Stimulated activated naive B cell treated with anti-CD40 and anti-IgM and Interleukin-4, amounts not matched to agents 10 μg/mL and 1 μg/mL and 100 μg/mL, for 72 hours (primary cell): Measurements from ENCODE around the gene ZBTB47.

Experiments used
- ATAC-seq, 2 donors: fragments of 150-1000 bp; cut with Tn5 transposase; replicated peaks; 2 replicates each; pipeline ENCODE4 v1.10.0; 2021; ENCODE audit warnings: moderate library complexity in 1 of 2
- DNase-seq: peaks from one replicate; pipeline ENCODE4 v3.0.0; 2021
- H3K27ac Mint-ChIP-seq: one replicate; pipeline ENCODE4 v1.8.0; 2022; ENCODE audit warnings: mild to moderate bottlenecking, mixed read lengths
- H3K27me3 Mint-ChIP-seq, 2 donors: one replicate each; pipeline ENCODE4 v1.8.0; 2022; ENCODE audit warnings: mixed read lengths in 2 of 2
- H3K36me3 Mint-ChIP-seq, 2 donors: one replicate each; pipeline ENCODE4 v1.8.0; 2022; ENCODE audit warnings: mixed read lengths in 2 of 2, mild to moderate bottlenecking in 1 of 2
- H3K4me1 Mint-ChIP-seq, 2 donors: one replicate each; pipeline ENCODE4 v1.8.0; 2022; ENCODE audit warnings: mixed read lengths in 2 of 2, mild to moderate bottlenecking in 1 of 2
- H3K4me3 Mint-ChIP-seq, 2 donors: one replicate each; pipeline ENCODE4 v1.8.0; 2022; ENCODE audit warnings: mild to moderate bottlenecking in 2 of 2, mixed read lengths in 2 of 2, moderate library complexity in 1 of 2
- H3K9me3 Mint-ChIP-seq, 2 donors: one replicate each; pipeline ENCODE4 v1.8.0; 2022; ENCODE audit warnings: mixed read lengths in 2 of 2, mild to moderate bottlenecking in 1 of 2

The ZBTB47 gene

GRCh38 chr3:42701371-42702065 is 48.0 kb downstream of the ZBTB47 start:
- peak; percentile 60 to 66 for ATAC-seq
- no peaks in the 10 kb centered on the region for H3K9me3 Mint-ChIP-seq
- peaks cover 20 to 30% of the 10 kb centered on the region in 2 donors for H3K27me3 Mint-ChIP-seq
- H3K4me3 Mint-ChIP-seq = no peak overlapping the region
- no peak for DNase-seq
- H3K27ac Mint-ChIP-seq = no peak overlapping the region
- peaks cover 0 to 6% of the 10 kb centered on the region in 2 donors for H3K4me1 Mint-ChIP-seq
- H3K36me3 Mint-ChIP-seq = no peaks in the 10 kb centered on the region

- H3K4me1 Mint-ChIP-seq = peaks cover 0 to 6% of the 10 kb centered on the region in 2 donors
- no peaks in the 10 kb centered on the region for H3K9me3 Mint-ChIP-seq
- no peak for ATAC-seq
- H3K36me3 Mint-ChIP-seq = no peaks in the 10 kb centered on the region
- H3K27ac Mint-ChIP-seq = no peak within 1 kb of the TSS
- no peak within 1 kb of the TSS for H3K4me3 Mint-ChIP-seq
- no peak for DNase-seq
- H3K27me3 Mint-ChIP-seq = peaks cover 25 to 34% of the 10 kb centered on the region in 2 donors
Measured at GRCh38 chr3:42702066-42702951, 48.8 kb downstream of the ZBTB47 start, which contains the start of gene HHATL. Gene HHATL (minus strand): TSS chr3:42702798. CDS start chr3:42700826, 1,972 bp downstream.

DNA sequence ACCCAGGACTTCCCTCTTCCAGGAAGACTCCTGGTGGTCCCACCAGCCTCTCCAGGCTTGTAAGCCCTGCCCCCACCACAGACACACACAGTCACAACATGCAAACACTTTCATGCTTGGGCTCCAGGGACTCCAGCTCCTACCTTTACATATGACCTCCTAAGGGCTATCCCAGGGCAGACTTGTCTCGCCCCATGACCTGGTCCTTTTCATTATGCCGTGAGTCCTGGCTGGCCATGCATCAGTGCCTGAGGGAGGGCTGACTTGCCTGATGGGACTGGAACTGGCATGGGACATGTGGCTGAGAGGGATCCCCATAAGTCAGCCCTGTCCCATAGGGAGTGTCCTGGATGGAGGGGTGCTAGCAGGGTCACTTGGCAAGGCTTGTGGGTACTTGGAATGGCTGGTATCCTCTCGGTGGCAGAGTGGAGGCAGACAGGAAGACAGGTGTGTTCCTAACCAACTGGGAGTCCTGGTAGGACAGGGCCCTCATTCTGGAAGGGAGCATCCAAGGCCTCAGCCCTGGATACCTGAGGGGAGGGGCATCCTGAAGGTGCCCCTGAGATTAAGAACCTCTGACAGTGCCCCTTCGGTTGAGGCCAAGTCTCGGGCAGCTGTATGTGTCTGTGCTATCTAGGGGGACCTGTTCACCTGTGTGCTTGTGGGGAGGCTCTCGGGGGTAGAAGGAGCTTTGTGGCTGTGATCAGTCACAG is 49.6 kb downstream of the ZBTB47 start:
- H3K9me3 Mint-ChIP-seq = no peaks in the 10 kb centered on the region
- no peak overlapping the region for H3K27ac Mint-ChIP-seq
- no peak overlapping the region for H3K4me3 Mint-ChIP-seq
- peaks cover 0 to 6% of the 10 kb centered on the region in 2 donors for H3K4me1 Mint-ChIP-seq
- DNase-seq = no peak
- H3K27me3 Mint-ChIP-seq = peaks cover 30 to 38% of the 10 kb centered on the region in 2 donors
- no peak for ATAC-seq
- H3K36me3 Mint-ChIP-seq = no peaks in the 10 kb centered on the region

GRCh38 chr3:42703695-42704025 is 50.2 kb downstream of the ZBTB47 start:
- H3K4me1 Mint-ChIP-seq = peaks cover 0 to 6% of the 10 kb centered on the region in 2 donors
- no peaks in the 10 kb centered on the region for H3K36me3 Mint-ChIP-seq
- H3K27ac Mint-ChIP-seq = no peak overlapping the region
- DNase-seq (no peak), ATAC-seq (no peak)
- no peaks in the 10 kb centered on the region for H3K9me3 Mint-ChIP-seq
- peaks cover 30 to 38% of the 10 kb centered on the region in 2 donors for H3K27me3 Mint-ChIP-seq
- H3K4me3 Mint-ChIP-seq = no peak overlapping the region

GRCh38 chr3:42704136-42704841 is 50.8 kb downstream of the ZBTB47 start:
- H3K36me3 Mint-ChIP-seq = no peaks in the 10 kb centered on the region
- H3K27ac Mint-ChIP-seq = no peak overlapping the region
- H3K27me3 Mint-ChIP-seq = peaks cover 30 to 43% of the 10 kb centered on the region in 2 donors
- ATAC-seq = no peak
- no peaks in the 10 kb centered on the region for H3K9me3 Mint-ChIP-seq
- DNase-seq = no peak
- no peak overlapping the region for H3K4me3 Mint-ChIP-seq
- peaks cover 0 to 6% of the 10 kb centered on the region in 2 donors for H3K4me1 Mint-ChIP-seq

- H3K4me1 Mint-ChIP-seq = peaks cover 0 to 6% of the 10 kb centered on the region in 2 donors
- no peaks in the 10 kb centered on the region for H3K36me3 Mint-ChIP-seq
- no peak for ATAC-seq
- H3K27me3 Mint-ChIP-seq = peaks cover 24 to 40% of the 10 kb centered on the region in 2 donors
- H3K4me3 Mint-ChIP-seq = no peak overlapping the region
- DNase-seq = no peak
- H3K9me3 Mint-ChIP-seq = no peaks in the 10 kb centered on the region
- H3K27ac Mint-ChIP-seq = no peak overlapping the region
Measured at GRCh38 chr3:42705058-42705767, 51.7 kb downstream of the ZBTB47 start.

- no peak overlapping the region for H3K27ac Mint-ChIP-seq
- no peaks in the 10 kb centered on the region for H3K9me3 Mint-ChIP-seq
- no peak for DNase-seq
- H3K4me1 Mint-ChIP-seq = peaks cover 0 to 5% of the 10 kb centered on the region in 2 donors
- H3K27me3 Mint-ChIP-seq = peaks cover 18 to 36% of the 10 kb centered on the region in 2 donors
- no peak overlapping the region for H3K4me3 Mint-ChIP-seq
- no peak for ATAC-seq
- H3K36me3 Mint-ChIP-seq = no peaks in the 10 kb centered on the region
Measured at GRCh38 chr3:42705962-42706585, 52.6 kb downstream of the ZBTB47 start.

DNA sequence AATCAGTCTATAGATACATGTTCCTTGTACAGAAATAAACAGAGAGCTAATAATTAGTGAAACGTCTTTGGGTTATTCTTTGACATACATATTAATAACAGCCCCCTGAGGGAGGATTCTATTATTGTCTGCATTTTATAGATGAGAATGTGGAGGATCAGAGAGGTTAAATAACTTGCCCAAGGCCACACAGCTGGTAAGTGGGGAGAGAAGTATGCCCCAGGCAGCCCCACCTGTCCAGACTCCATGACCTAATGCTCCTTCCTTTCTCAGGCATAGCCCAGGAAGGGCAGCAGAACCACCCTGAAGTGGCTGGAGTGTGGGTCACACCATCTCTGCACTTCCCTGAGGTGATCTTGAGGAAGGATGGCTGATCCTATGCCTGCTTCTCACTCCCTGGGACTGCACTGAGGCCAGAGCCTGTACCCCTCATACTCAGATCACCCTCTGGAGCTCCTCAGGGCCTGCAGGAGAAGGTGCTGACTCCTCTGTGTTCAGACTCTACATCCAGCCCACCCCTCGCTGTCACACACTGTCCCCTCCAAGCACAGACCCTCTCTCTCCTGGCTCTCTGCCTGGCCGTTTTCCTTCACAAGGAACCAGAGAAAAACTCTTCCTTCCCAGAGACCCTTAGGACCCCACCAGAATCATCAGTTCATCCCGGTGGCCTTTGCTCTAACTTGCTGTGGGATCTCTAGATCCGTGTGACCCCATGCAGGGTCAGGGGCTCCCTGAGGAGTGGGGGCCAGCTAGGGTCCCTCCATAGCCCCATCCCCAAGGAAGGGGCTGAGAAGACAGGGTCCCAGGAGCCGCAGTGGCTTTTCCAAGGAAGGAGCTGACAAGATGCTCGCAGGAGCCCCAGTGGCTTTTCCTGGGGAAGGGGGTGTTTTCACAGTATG is 53.5 kb downstream of the ZBTB47 start:
- Mint-ChIP-seq H3K4me1 (no peaks in the 10 kb centered on the region), H3K4me3 (no peak overlapping the region), H3K27me3 (peaks cover 10 to 30% of the 10 kb centered on the region in 2 donors), H3K36me3 (no peaks in the 10 kb centered on the region), H3K9me3 (no peaks in the 10 kb centered on the region), H3K27ac (no peak overlapping the region)
- no peak for ATAC-seq
- DNase-seq = no peak

DNA sequence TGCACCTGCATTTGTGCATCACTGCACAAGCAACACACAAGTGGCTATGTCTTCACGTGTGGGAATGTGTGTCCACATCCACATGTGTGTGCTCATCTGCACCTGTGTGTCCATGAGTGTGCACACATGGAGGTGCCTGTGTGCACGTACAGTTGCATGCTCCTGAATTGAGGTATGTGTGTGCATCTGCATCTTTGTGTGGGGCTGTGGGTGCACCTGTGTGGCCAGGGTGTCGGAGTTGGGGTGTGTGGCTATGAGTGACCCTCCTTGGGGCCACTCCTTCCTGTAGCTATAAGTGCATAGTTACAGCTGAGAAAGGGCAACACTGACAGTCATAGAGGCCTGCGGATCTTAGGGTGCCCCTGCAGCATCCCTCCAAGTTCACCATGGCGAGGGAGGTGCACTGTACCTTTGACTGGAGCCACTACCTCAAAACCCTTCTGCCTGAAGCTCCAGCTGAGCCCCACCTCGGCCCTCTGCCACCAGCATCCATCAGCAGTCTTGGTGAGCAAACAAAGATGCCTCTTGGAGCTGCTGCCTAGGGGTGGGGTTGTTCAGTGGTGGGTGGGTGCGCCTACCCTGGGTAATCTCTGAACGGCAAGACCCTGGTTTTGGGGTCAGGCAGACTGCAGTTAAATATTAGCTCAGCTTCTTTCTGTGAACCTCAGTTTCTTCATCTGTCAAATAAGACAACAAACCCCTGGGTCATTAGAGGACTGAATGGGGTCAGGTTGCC is 54.3 kb downstream of the ZBTB47 start:
- DNase-seq = no peak
- Mint-ChIP-seq H3K4me3 (no peak overlapping the region), H3K9me3 (no peaks in the 10 kb centered on the region), H3K4me1 (peaks cover 1 to 2% of the 10 kb centered on the region in 2 donors), H3K27ac (no peak overlapping the region), H3K27me3 (peaks cover 10 to 30% of the 10 kb centered on the region in 2 donors), H3K36me3 (no peaks in the 10 kb centered on the region)
- no peak for ATAC-seq

- Mint-ChIP-seq H3K9me3 (no peaks in the 10 kb centered on the region), H3K36me3 (no peaks in the 10 kb centered on the region), H3K4me1 (peaks cover 7 to 11% of the 10 kb centered on the region in 2 donors), H3K27ac (no peak overlapping the region), H3K27me3 (peaks cover 10 to 21% of the 10 kb centered on the region in 2 donors), H3K4me3 (no peak overlapping the region)
- DNase-seq (no peak), ATAC-seq (no peak)
Measured at GRCh38 chr3:42708611-42709151, 55.2 kb downstream of the ZBTB47 start.

DNA sequence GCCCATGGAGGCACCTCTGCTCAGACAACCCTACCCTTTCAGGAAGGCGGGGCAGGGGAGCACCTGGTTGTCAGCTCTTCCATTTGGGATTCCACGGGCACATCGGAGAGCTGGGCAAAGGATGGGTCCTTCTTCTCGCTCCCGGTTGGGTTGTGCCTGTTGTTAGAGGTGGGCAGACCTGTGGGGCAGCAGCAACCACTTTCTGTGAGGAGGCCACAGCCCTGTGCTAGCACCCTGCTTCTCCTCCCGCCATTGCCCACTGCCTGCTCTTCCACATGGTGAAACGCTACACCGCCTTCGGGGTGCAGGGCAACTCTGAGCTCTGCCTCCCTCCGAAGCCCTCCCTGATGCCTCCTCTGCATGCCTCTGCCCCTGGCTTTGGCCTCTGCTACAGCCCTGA is 56.1 kb downstream of the ZBTB47 start:
- H3K36me3 Mint-ChIP-seq = no peaks in the 10 kb centered on the region
- no peak for ATAC-seq
- H3K27ac Mint-ChIP-seq = no peak overlapping the region
- no peak overlapping the region for H3K4me3 Mint-ChIP-seq
- H3K9me3 Mint-ChIP-seq = no peaks in the 10 kb centered on the region
- peaks cover 9 to 18% of the 10 kb centered on the region in 2 donors for H3K4me1 Mint-ChIP-seq
- no peak for DNase-seq
- H3K27me3 Mint-ChIP-seq = peaks cover 10 to 18% of the 10 kb centered on the region in 2 donors
